HG02610 (cell line): ENCODE data around the gene MAPKAPK3.

Experiments used
- ATAC-seq: cut with Tn5 transposase; IDR thresholded peaks from one replicate; pipeline ENCODE4 v1.9.1; 2021; ENCODE audit warnings: mild to moderate bottlenecking, moderate library complexity; ENCODE audit not compliant: unreplicated experiment

MAPKAPK3 gene

GRCh38 chr3:50625231-50626182 is 8.6 kb downstream of the MAPKAPK3 start:
- ATAC-seq: no peak

GRCh38 chr3:50626401-50626800 is 9.4 kb downstream of the MAPKAPK3 start:
- ATAC-seq: no peak

GRCh38 chr3:50627407-50628051 is 10.6 kb downstream of the MAPKAPK3 start:
- no peak for ATAC-seq

GRCh38 chr3:50628601-50629000 is 11.7 kb downstream of the MAPKAPK3 start:
- ATAC-seq: no peak

GRCh38 chr3:50630394-50630793 is 13.4 kb downstream of the MAPKAPK3 start:
- ATAC-seq: no peak

GRCh38 chr3:50630877-50631276 is 13.9 kb downstream of the MAPKAPK3 start:
- ATAC-seq: no peak

- no peak for ATAC-seq
Observed at GRCh38 chr3:50632450-50632849, 15.5 kb downstream of the MAPKAPK3 start.

- ATAC-seq: no peak
Observed at GRCh38 chr3:50633230-50633790, 16.4 kb downstream of the MAPKAPK3 start.

- no peak for ATAC-seq
Observed at GRCh38 chr3:50635066-50635465, 18.1 kb downstream of the MAPKAPK3 start.

- ATAC-seq: no peak
Observed at GRCh38 chr3:50637011-50637410, 20.1 kb downstream of the MAPKAPK3 start.

GRCh38 chr3:50637945-50638344 is 21.0 kb downstream of the MAPKAPK3 start:
- no peak for ATAC-seq

- no peak for ATAC-seq
Observed at GRCh38 chr3:50639055-50639494, 22.1 kb downstream of the MAPKAPK3 start.

- ATAC-seq: peak; percentile 39
Observed at GRCh38 chr3:50642382-50642781, 25.4 kb downstream of the MAPKAPK3 start.

GRCh38 chr3:50644561-50644960 is 27.6 kb downstream of the MAPKAPK3 start:
- ATAC-seq: no peak

GRCh38 chr3:50645378-50645777 is 28.4 kb downstream of the MAPKAPK3 start:
- no peak for ATAC-seq

- no peak for ATAC-seq
Observed at GRCh38 chr3:50648313-50648712, 31.4 kb downstream of the MAPKAPK3 start.

- ATAC-seq: no peak
Observed at GRCh38 chr3:50648944-50649343, 32.0 kb downstream of the MAPKAPK3 start.

GRCh38 chr3:50649451-50649931 is 32.5 kb downstream of the MAPKAPK3 start:
- ATAC-seq: no peak

- no peak for ATAC-seq
Observed at GRCh38 chr3:50650018-50650417, 33.1 kb downstream of the MAPKAPK3 start.

- no peak for ATAC-seq
Observed at GRCh38 chr3:50651445-50651844, 34.5 kb downstream of the MAPKAPK3 start.

GRCh38 chr3:50651920-50652529 is 35.1 kb downstream of the MAPKAPK3 start:
- ATAC-seq: no peak
